ENCODE results near the gene TSEN15.
"Not testable (repeated sequence)": the region's sequence is repeated elsewhere in the genome, so short reads cannot be mapped to it uniquely, and the experiment has no call there.

The TSEN15 gene

DNA sequence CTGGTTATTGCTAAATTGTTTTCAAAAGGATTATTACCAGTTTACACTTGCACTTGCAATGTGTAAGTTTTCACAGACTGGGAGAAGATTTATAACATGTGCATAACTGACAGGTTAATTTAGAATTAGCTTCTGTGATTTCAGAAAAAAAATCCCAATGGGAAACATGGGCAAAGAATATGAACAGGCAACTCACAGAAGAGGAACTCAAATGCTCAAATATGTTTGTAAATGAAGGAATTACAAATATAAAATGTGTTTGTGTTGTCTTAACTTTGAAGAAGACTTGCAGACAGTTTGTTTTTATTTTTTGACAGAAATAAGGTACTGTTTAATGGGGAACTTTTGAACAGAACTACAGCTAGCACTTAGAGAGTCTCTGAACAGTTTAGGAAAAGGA lies 8.4 kb downstream of the TSEN15 start:
- no peak for DNase-seq

DNA sequence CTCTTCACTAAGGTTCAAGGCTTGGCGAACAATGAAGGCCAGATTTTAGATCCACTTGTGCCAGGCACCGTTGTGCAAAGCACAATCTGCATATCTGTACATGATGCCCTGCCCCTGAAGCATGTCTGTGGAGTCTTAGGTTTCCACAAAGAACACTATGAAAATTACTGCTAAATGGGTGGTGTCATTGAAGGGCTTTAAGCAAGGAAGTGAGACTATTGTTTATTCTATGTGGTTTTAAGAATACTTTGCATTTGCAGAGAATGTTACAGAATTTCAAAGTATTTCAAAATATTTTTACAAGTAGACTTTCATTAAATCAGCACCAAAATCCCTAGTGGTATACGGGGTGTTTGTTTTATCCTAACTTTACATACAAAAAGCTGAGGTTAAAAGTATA lies 8.8 kb downstream of the TSEN15 start:
- no peak for DNase-seq

DNA sequence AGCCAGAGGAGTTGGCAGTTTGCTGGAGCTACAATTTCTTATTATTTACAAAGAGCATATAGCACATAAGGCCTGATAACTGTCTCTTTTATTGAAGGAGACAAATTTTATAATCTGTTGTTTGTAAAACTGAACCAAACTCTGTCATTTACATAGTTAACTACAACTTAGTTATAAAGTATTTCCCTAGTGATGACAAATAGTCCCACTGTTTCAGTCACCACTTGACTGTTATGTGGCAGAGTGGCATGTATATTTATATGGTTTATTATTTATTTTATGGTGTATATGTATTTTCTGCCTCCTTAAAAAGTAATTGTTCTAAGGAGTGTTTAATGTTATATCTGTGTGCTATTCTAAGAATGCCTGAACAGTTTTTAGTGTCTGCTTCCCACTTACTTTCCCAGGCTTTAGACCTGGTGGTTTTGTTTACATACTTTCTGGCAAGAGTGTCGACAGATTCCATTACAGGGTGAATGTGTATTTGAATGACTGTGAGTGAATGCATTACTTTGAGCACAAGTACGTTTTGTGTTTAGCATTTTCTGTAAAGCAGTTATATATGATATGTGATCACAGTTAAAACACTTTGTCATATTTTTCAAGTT lies 10.0 kb downstream of the TSEN15 start:
- DNase-seq, result no peak

DNA sequence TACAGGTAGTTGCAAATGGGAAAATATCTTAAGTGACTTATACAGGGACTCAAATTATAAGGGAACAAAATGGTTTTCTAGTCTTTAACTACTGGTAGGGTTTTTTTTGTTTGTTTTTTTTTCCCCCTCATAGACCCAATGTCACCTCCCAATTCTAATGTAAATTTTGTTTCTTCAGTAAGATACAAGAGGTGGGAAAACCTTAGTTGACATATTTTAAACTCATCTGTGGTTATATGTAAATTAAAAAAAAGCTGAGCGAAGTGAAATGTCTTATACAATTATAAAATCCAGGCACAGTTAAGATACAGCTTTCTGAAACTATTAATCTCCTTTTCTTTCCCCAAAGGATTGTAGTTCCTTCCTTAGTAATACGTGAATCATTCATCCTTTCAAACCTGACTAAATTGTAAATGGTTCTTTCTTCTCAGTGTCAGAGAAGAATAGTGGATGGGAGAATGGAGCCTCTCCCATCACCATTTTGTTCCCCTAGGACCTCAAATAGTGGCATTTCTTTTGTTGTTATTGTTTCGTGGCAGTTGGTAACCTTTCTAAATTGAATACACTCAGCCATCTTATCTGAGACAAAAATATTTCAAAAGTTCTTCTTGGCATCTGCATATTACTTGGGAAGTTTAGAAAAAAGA lies 11.2 kb downstream of the TSEN15 start:
- DNase-seq, result no peak

DNA sequence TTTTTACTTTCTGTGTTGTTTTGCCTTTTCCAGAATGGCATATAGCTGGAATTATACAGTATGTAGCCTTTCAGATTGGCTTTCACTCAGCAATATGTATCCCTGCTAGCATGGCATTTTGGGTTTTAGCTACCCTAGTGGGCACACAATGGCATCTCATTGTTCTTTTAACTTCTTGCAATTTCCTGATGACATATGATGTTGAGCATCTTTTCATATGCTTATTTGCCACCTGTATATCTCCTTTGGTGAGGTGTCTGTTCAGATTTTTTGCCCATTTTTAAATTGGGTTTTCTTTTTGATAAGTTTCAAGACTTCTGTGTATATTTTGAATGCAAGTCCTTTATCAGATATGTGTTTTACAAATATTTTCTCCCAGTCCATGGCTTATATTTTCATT lies 14.0 kb downstream of the TSEN15 start:
- no peak for DNase-seq

DNA sequence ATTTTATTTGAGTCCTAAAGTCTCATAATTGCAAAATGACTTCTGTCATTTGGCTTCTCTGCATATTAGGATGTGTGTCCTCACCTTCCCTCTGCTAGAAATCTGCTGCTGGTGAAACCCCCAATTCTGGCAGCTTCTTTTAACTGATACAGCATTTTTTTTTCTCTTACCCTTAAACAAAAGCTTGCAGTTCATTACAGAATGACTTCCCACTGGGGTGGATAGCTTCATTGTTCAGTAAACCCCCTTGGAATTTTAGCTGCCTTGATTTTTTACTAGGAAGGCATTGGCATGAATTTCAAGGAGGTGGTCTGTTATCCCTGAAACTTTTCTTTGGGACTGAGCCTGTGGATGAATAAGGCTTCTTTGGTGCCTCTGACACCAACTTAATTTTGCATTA lies 16.8 kb downstream of the TSEN15 start:
- DNase-seq, result no peak

DNA sequence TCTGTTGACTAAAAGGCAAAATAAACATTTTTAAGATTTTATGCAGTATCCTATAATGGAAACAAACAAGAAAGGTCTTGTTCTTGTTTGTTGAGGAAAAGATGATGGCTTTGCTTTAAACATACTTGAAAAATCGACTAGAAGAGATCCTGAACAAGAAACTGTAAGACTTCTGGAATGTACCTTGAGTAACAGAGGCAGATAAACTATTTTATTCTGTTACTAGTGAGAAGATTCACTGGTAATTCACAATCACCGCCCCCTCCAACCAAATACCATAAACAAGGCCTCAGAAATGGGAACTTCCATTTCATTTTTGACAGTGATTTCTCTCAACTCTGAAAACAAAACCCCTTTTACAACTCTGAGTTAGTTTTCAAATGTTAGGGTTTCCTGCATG lies 18.1 kb downstream of the TSEN15 start:
- DNase-seq, result no peak

DNA sequence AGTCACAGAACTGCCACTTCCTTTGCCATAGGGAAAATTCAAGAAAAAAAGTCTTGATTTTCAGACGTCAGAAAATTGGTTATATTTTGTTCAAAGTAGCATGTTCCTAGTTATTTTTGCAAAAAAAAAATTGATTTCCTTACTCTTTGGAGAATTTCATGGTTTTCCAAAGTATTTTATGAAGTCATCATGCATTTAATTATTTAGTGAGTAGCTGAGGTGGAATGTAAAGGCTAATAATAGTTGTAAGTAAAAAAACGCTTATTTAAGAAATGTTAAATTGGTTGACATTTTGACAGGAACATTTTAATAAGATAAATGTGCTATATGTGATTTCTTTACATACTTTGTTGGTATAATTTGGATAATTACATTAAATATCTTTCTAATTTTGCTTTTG lies 20.8 kb downstream of the TSEN15 start:
- no peak for DNase-seq

DNA sequence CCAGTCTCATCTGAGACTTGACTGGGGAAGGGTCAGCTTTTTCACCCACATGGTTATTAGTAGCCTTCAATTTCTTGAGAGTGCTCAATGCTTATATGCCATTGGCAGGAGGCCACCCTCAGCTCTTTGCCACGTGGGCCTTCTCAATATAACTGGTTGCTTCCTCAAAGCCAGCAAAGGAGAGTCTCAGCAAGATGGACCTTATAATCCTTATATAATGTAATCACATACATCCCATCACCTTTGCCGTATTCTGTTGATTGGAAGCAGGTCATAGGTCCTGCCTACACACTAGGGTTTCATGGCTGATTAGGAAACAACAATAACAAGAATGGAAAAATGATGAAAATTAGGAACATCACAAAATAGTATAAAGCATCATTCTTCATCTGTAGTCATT lies 22.9 kb downstream of the TSEN15 start:
- no peak for DNase-seq

DNA sequence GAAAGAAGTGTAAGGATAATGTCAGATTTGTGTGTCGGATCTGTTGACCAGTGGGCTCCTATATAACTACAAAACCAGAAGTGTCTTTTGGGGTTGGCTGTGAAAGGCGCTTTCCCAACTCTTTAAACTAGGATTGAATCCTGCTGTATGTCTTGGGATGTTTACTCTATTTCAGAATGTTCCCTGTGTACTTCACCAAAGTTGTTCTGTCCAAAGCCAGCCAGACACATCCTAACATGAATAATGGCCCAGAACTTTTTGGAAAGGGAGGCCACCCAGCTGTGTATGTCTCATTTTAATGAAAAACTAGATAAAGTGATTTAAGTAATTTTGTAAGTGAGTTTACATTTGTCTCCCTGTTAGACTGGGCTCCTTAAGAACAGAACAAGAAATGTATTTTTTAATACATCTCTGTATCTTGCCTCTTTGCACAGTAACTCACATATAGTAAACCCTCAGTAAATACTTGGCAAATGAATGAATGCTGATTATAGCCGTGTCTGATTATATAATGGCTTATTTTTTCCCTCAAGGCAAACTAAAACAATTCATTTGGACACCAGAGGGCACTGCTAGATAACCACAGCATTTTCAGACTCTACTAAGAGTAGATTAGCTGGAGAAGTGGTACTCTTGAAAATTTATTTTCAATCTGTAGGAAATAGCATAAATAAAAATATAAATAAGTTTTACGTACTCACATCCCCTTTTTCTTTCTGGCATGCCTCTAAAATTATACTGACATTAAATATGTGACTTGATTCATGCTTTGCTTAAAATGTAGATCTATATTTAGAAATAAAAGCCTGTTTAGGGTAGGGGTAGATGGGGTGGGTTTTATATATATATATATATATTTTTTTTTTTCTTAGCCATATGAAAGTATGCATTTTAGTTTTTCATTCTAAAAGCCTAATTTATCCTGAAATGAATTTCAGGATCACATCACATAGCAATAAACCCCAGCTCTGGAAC lies 23.8 kb downstream of the TSEN15 start:
- DNase-seq, result no peak

DNA sequence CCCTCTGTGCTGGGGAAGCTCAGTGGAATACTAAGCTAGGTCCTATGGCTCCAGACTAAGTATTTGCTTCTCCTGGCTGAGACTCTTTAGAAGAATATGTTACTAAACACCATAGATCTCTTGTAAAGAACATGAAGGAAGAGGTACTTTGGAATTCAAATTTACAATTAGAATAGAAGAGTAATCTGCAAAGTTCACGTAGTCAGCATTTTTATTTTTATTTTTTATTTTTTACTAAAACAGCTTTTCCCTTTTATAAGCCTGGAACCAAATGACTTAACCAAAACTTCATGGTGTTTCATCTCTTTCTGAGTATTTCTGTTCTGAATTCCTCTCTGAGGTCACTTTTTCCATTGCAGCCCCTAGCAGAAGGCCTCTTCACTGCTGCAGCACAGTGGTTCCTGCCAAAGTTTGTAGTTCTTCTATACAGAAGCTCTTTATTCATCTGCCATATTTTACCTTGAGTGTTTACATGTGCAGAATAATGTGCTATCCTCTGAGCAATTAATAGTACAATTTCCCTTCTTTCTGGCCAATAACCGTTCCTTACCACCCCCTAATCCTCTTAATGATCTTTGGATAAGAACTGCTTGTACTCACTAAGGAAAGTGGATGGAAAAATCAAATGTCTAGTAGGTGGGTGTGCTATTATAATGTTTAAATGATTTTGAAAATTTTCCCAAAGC lies 27.2 kb downstream of the TSEN15 start:
- DNase-seq, result no peak

DNA sequence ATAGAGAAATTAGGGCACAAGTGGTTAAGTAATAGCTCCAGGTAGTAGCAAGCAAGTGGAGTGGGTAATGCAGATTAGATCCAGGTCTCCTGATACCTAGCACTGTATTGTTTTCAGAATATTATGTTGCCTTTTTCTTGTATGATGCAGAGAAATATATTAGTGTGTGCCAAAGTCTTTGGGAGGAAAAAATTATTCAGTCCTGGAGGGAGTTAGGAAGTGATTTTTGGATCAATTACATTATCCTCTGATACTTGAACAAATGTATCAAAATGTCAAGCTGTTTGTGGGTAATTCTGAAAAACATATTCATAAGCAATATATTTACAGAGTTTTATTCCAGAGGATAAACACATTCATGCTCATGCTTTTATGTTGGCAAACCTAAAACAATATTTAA lies 28.8 kb downstream of the TSEN15 start:
- no peak for DNase-seq

DNA sequence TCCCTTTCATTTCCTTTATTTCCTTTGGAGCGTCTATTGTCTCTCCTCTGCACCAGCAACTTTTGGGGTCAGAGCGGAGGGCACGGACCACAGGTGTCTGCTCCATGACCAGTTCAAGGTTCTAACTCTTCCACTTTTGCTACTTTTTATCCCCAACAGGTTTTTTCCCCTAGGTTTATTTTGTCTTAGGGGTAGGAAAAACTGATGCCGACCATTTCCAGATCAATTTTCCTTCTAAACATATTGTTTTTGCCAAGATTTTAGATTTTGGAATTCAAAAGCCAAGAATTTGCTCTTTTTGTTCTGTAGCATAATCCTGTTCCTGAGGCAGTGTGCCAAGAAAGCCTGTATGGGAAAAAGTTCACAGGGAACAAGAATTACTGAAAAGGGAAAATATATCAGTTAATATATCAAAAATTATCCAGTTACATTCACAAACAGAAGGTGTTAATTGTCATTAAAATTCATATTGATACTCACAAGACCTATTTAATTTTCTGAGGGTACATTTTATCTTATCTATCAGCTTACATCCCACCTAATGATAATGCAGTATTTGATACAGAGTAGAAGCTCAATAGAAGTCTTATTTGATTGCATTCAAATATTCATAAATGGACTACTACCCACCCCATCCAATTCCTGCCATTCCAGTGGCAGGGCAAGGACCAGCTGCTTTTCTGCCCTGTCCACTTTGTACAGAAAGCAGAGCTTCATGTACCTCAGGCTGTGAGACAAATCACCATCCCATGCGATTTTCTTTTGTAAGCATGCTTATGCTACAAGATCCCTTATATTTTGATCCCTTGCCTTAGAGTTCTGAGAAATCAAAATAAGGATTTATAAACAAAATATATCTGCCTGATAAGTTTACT lies 31.2 kb downstream of the TSEN15 start:
- DNase-seq, result no peak

DNA sequence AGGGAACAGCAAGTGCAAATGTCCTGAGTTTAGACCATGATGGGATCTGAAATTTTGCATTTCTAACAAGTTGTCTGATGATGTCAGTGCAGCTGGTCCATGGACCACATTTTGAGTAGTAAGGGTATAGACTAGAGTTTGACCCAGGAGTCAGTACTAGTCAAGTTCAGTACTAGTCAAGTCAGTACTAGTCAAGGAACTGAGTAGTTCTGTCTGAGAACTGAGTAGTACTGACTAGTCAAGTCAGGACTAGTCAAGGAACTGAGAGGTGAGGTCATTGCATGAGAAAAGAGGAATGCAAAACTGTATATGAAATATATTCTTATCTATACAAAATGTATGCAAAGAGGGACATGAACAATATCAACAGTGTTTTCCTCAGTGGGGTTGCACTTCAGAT lies 34.1 kb downstream of the TSEN15 start:
- no peak for DNase-seq

DNA sequence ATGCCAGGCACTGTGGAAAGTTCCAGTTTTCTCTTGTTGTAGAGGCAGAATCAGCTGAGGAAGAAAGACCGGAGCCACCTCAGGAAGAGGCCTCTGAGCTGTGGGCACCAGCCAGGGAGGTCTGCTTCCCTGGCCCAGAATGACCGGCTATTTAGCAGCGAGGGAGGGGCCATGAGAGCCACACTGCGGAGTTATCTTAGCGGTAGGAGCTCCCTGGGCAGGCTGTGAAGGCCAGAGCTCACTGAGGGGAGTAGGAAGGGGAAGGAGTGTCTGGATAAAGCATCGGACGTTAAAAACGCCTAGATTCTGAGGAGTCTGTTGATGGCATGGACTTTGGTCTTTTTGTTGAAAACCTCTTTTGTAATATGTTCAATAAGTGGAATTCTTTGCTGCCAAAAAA lies 36.5 kb downstream of the TSEN15 start:
- DNase-seq, result no peak

DNA sequence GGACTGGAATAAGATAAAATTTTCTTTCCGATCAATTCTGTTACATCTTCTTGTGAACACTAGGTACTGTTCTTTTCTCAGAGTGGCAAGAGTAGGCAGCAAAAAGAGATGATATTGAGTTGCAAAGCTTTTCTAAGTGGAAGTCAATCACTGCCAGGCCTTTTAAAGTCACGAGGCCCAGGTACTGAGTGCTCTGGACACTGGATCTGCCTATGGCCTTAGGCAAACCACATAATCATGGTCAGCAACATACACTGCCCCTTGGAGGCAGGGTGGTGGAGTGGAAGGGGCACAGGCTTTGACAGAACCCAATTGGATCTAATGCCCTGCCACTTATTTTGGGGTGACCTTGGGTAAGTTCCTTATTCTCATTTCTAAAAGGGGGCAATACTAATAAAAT lies 41.5 kb downstream of the TSEN15 start:
- no peak for DNase-seq

DNA sequence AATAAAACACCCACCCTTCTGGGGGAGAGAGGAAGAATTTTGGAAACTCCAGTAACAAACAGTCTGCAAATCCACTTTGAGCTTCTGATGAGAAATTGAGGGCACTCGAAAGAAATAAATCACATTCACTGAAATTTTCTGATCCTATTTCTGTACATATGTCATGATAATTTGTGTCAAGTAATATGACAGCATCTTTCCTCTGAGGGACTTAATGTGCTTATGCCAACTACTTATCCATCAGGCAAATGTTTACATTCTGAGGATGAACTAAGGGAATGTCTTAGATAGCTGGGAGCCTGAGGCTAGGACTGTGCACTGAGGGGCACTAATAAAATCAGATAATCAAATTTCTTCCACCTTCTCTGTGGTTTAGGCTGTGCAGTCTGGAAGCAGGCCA lies 44.5 kb downstream of the TSEN15 start:
- no peak for DNase-seq

DNA sequence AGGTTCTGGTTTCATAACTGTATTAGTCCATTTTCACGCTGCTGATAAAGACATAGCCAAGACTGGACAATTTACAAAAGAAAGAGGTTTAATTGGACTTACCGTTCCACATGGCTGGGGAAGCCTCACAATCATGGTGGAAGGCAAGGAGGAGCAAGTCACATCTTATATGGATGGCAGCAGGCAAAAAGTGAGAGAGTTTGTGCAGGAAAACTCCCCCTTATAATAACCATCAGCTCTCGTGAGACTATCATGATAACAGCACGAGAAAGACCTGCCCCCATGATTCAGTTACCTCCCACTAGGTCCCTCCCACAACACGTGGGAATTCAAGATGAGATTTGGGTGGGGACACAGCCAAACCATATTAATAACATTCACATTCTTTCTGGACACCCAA lies 45.0 kb downstream of the TSEN15 start:
- not testable (repeated sequence) for DNase-seq

DNA sequence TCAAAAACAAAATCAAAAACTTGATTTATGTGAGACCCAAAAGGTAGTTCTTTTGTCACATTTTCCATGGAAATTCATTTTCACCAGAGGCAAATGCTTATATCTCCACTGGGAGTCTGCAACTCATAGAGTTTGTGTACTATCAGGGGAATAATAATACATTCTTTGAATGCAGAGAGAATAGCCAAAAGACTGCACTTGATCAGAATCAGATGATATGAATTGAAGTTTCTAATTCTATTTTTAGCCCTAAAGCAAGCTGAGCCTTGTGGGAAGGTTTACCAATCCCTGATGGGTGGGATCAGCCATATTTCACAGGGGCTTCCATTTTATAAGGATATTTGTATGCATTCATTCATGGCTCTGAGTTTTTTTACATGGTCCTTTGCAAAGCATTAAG lies 49.6 kb downstream of the TSEN15 start:
- DNase-seq, result no peak

DNA sequence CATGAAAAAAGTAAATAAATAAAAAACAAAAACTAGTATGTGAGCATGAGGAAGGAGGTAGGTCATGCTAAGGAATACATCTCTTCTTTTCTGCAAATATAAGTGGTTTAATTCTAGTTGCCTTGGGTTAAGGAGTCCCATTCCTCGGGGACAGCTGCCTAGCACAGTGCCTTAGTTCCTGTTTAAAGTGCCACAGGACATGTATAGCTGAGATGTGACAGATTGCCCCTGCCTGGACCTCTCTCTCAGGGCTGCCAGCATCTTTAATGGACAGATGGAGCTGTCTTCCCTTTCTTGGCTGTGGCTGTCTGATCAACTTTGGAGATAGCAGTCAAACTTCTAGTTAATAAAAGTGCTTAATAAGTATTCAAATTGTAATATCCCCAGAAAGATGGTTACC lies 50.0 kb downstream of the TSEN15 start:
- DNase-seq, result no peak

DNA sequence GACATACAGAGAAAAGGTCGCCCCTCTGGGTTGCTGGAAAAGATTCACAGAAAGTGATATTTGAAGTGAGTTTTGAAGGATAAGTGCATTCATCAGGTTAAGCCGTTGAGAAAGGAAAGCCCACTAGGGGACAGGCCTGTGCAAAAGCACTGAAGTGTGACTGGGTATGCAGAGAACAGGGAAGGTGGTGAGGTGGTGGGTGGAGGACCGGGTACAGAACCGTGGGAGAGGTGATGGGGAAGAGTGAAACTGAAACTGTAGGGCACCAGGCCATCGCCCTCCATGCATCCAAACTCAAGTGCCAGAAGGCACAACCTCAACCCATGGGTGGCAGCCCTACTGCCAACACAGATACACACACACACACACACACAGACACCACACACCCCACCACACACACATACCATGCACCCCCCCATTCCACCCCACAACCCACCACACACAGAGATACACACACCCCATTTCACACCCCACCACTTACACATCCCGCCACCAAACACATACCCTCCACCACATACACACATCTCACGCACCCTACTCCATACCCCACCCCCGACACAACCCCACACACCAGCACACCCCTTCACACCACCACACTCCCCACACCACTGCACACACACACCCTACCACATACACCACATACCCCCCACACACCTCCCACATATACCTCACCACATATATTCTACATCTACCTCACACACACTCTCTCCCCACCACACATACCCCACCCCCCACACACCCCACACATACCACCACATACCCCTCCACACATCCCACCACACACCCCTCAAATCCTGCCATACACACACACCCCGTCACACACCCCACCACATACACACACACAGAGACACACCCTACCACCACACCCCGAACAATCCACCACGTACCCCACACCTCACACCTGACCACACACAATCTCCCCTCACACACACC lies 59.0 kb downstream of the TSEN15 start:
- DNase-seq, result peak; percentile 23
